HG02678 (cell line): Measurements from ENCODE around the gene FEM1B.

Experiments
- ATAC-seq: cut with Tn5 transposase; IDR thresholded peaks from one replicate; pipeline ENCODE4 v1.9.1; 2021; ENCODE audit warnings: mild to moderate bottlenecking, moderate library complexity; ENCODE audit not compliant: unreplicated experiment

Gene FEM1B

DNA sequence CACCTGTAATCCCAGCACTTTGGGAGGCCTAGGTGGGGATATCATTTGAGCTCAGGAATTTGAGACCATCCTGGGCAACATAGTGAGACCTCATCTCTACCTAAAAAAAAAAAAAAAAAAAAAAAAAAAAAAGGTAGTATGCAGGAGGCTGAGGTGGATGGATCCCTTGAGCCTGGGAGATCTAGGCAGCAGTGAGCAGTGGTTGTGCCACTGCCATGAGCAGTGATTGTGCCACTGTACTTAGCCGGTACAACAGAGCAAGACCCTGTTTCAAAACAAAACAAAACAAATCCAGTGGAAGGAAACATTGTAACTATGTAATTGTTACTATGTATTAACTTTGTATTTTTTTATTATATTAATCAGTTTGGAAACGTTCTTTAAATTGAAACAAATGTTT is 5.9 kb downstream of the FEM1B start:
- ATAC-seq = no peak

DNA sequence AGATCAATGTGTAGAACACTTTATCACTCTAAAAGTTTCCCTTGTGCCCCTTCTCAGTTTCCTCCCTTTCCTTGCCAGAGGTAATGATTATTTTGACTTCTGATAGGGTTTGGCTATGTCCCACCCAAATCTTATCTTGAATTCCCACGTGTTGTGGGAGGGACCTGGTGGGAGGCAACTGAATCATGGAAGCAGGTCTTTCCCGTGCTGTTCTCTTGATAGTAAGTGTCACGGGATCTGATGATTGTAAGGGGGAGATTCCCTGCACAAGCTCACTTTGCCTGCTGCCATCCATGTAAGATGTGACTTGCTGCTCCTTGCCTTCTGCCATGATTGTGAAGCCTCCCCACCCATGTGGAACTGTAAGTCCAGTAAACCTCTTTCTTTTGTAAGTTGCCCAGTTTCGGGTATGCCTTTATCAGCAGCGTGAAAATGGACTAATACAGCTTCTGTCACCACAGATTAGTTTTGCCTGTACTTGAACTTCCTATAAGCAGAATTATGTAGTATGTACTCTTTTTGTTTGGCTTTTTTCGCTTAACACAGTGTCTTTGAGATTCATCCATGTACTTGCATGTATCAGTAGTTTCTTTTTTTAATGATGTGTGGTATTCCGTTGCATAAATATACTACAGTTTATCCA is 7.2 kb downstream of the FEM1B start:
- no peak for ATAC-seq

DNA sequence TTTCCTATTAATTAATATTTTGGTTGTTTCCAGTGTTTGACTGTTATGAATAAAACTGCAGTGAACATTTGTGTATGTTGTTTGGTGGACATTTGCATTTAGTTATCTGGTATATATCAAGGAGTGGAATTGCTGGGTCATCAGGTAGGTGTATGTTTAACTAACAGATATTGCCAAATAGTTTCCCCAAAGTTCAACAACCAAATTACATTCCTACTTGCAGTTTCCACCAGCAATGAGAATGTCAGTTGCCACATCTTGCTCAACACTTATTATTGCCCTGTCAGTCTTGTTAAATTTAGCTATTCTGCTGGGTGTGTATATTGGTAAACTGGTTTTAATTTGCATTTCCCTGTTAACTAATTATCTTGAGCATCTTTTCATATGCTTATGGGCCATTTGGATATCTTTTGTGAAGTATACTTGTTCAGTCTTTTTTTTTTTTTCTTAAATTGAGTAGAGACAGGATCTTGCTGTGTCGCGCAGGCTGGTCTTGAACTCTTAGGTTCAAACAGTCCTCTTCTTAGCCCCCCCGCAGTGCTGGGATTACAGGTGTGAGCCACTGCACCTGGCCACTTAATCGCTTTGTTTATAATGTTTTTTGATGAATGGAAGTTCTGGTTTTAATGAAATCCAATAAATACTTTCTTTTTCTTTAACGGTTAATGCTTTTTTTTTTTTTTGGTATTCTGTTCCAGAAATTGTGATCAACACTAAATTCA is 7.9 kb downstream of the FEM1B start:
- no peak for ATAC-seq

DNA sequence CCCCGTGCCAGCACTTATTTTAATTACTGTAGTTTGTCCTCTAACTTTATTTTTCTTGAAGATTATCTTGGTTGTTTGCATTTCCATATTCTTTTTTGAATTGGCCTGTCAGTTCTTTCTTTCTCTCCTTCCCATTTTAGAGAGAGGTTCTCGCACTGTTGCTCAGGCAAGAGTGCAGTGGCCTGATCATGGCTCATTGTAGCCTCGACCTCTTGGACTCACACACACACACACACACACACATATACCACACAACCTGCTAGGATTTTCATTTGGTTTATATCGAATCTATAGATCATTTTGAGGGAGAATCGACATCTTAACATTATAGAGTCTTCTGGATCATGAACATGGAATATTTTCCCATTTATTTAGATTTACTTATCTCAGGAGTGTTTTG is 8.7 kb downstream of the FEM1B start:
- ATAC-seq = no peak

DNA sequence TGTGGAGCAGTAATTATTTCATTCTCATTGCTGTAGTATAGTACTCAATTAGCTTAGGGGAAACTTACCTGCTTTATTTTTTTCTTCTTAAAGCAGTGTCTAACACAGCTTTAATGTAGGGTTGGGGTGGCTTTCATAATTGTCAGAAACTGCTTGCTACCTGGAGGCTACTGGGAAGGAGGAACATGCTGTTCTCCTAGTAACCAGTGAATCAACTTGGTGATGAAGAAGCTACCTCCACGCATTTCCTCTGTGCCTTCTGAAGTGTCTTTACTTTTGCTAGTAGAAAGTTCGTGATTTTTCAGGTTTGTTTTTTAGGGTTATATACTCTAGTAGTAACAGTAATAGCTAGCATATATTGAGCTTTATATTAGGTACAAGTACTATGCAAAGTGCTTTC is 11.5 kb downstream of the FEM1B start:
- ATAC-seq = no peak

DNA sequence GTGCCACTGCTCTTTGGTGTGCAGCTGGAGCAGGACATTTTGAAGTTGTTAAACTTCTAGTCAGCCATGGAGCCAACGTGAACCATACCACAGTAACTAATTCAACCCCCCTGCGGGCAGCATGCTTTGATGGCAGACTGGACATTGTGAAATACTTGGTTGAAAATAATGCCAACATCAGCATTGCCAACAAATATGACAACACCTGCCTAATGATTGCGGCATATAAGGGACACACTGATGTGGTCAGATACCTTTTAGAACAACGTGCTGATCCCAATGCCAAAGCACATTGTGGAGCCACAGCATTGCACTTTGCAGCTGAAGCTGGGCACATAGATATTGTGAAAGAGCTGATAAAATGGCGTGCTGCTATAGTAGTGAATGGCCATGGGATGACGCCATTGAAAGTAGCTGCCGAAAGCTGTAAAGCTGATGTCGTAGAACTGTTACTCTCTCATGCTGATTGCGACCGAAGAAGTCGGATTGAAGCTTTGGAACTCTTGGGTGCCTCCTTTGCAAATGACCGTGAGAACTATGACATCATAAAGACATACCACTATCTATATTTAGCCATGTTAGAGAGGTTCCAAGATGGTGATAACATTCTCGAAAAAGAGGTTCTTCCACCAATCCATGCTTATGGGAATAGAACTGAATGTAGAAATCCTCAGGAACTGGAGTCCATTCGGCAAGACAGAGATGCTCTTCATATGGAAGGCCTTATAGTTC is 12.2 kb downstream of the FEM1B start:
- no peak for ATAC-seq

DNA sequence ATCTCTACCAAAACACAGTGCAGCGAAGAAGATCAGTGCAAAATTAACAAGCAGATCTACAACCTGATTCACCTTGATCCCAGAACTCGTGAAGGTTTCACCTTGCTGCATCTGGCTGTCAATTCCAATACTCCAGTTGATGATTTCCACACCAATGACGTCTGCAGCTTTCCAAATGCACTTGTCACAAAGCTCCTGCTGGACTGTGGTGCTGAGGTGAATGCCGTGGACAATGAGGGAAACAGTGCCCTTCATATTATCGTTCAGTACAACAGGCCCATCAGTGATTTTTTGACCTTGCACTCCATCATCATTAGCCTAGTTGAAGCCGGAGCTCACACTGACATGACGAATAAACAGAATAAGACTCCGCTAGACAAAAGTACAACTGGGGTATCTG is 13.2 kb downstream of the FEM1B start:
- ATAC-seq = no peak

DNA sequence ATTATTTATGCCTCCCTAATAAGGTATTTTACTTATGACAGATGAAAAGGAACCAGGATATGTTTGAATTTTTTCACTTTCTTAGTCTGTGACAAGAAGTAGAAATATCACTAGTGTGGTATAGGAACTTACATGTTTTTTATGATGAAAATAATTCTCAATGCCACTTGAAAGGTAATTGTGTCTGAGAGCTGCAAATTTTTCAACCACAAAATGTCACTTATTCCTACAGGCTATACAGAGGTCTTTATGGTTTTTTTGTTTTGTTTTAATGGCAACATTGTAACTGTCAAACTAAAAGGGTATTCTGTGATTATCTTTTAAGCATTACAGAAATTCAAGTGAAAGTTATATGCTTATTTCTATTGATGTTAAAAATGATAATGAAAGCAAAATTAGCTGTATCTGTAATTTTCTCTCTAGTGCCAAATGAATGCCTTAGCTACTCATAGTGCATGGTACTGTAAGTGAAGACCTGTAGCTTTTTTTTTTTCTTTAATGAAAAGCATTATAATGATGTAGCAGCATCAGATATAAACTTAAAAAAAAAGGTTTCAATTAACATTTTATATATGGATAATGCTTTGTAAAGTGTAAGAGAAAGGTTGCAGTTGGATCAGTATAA is 14.7 kb downstream of the FEM1B start:
- ATAC-seq = no peak

DNA sequence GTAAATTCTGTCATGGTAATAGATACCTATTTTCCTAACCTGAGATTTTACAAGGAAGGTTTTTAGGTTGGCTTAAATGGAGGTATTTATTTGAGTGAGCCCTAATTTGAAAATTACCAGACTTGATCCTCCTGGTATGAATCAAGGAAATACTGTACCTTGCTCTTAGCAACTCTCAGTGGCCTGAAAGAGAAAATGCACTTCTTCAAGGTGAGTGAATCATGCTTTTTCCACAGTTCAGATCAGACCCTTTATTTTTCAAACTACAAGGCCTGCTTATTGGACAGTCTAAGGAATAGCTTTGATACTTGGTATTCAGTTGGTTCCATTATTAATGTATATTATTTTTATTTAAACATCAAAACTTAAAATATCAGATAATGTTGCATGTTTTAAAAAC is 15.4 kb downstream of the FEM1B start:
- ATAC-seq = no peak

DNA sequence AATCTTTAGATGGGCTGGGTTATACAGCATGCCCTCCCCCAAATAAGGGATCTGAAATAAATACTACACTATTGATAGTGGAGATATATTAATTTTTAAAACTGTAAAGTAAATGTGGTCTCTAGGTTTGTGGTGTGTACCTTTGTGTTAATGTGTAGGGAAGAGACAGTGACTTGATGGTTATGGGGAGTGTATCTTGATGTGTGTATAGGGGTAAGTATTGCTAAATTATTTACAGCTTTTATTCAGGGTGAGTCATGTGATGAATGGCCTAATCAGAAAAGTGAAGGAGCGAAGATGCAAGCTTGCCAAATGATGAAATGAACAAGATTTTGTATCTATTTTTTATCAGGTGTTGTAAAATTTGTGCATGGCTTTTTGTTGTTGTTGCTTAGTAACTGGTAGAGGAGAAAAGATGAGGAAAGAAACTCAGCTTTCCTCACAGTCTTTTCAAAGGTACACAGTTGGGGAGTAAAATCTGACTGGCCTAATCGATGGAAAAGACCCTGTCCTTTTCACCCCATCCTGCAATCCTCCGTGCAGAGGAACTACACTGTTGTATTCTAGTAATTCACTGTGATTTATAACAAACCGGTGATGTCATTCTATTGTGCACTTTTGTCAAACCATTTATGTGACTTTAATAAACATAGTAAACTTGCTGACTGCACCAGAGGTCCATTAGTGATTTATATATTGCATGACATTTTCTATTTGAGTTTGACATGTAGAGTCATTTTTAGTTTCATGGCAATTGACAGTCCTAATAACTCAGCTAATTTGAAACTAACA is 17.7 kb downstream of the FEM1B start:
- no peak for ATAC-seq

DNA sequence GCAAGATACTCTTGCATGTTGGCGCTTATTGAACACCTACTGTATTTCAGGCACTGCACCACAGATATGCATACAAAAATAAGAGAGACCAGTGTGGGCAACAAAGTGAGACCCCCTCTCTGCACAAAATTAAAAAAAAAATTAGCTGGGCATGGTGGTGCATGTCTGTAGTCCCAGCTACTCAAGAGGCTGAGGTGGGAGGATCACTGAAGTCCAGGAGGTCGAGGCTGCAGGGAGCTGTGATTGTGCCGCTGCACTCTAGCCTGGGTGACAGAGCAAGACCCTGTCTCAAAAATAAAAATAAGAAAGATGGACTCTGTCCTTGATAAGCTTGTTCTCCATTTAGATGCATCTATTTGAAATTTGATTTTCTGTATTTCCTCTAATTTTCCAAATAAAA is 20.8 kb downstream of the FEM1B start:
- no peak for ATAC-seq

DNA sequence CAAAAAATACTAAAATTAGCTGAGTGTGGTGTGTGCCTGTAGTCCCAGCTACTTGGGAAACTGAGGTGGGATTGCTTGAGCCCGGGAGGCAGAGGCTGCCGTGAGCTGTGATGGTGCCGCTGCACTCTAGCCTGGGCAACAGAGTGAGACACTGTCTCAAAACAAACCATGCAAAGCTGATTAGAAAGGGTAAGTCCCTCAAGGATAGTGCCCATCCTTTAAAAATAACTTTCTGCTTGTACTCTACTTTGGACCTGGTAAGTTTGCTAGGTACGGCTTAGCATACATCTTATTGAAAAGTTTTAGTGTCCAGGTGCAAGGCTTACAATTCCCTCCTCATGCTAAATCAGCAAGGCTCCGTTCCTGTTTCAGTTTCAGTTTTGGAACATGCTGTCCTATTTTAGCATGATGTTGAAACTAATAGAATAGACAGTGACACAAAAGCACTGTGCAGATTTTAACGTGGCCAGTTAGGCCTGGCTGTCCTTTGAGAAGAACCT is 21.4 kb downstream of the FEM1B start:
- ATAC-seq = peak; percentile 88

DNA sequence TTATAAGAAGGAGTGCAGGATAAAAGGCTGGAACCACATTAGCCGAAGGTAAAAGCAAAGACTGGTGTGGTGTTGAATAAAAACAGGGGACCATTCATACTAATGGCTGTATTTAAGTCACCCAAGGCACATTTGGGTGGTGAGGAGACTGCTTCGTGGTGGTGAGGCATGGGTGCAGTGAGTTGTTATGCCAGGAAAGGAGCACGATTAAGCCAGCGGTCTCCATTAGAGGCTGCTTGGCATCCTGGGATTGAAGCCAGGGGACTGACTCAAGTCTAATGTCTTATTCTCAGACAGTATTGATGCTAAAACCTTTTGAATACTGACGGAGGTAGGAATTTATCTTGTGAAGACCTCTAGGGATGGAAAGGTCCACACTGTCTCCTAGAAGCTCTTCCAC is 21.9 kb downstream of the FEM1B start:
- ATAC-seq = peak; percentile 4

DNA sequence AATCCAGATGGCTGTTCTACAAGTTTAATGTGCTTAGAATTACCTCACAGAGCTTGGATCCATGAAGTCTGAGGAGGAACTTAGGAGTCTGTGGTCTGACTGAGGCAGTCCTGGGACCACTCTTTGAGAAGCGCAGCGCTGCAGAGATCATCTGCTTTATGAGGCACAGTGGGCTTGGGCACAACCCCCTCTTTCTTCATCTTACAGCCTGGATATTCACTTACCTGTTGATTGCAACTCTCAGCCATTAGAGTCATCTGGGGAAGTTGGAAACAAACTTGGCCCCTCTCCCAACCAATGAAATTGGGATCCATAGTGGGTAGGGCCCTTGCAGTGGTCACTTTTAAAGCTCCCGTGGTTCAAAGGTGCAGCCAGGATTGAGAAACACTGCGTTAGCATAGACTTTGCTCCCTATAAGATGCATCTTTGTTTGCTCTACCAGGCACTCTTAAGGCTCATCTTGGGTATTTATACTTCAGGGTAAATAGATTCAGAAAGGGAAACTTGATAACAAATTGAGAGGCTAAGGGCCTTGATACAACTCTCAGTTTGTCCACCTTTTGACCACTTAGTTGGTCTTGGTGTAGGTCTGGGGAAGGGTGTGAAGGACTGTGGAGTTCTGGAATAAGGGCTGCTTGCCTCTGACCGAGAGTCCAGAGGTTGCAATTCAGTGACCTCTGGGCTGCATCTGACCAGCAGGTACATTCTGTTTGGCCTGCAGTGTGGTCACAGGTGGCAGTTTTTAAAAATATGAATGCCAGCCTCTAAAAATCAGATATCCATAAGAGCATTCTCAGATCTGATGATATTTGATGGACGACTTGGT is 22.8 kb downstream of the FEM1B start:
- ATAC-seq = no peak

DNA sequence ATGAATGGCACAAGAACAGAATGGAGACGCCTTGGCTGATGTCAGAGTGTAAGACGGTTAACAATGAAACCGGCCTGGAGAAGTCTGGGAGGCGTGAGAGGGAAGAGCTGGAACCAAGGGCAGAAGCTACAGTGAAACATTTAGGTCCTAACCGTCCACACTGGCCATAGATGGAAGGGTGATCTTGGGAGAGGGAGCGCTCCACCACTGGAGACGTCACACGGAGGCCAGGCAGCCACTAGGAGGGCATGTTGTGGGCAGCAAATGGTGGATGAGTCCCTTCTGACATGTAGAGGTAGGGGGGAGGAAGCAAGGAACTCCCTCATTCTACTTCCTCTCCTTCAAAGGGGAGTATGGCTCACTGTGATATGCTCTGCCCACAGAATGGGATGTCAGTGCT is 23.8 kb downstream of the FEM1B start:
- ATAC-seq = no peak

DNA sequence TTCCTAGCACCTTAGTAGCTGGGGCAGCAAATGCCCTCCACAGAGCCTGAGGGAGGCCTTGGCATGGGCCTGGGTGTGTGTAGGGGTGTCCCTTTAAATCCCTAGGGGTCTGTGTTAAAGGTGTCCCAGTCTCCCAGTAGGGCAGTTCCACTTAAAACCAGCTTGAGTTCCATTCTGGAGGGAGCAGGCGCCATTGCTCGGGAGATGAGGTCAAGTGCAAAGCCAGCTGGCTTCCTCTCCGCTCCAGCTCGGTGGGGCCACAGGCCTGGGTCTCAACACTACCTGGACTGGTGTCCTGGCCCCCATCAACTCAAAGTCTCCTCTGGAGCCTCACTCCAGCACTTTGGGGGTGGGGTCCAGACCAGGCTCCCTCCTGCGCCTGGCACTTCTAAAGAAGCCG is 25.2 kb downstream of the FEM1B start:
- ATAC-seq = no peak

DNA sequence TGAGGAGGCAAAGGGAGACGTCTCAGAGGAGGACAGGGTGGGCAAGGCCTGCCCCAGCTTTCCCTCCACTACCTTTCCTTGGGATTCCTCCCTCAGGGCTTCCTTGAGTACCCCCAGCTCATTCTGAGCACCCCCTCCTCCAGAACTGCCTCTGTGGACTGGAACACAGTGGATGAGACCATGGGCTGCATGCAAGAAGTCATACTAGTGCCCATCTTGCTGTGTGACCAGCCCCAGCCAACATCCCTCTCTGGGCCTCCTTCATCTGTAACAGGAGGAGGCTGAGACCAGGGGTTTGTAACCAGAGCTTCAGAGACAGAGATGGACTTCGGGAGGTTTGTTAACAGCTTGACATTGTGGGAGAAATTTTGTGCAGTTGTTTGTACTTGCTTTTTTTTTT is 25.6 kb downstream of the FEM1B start:
- no peak for ATAC-seq

DNA sequence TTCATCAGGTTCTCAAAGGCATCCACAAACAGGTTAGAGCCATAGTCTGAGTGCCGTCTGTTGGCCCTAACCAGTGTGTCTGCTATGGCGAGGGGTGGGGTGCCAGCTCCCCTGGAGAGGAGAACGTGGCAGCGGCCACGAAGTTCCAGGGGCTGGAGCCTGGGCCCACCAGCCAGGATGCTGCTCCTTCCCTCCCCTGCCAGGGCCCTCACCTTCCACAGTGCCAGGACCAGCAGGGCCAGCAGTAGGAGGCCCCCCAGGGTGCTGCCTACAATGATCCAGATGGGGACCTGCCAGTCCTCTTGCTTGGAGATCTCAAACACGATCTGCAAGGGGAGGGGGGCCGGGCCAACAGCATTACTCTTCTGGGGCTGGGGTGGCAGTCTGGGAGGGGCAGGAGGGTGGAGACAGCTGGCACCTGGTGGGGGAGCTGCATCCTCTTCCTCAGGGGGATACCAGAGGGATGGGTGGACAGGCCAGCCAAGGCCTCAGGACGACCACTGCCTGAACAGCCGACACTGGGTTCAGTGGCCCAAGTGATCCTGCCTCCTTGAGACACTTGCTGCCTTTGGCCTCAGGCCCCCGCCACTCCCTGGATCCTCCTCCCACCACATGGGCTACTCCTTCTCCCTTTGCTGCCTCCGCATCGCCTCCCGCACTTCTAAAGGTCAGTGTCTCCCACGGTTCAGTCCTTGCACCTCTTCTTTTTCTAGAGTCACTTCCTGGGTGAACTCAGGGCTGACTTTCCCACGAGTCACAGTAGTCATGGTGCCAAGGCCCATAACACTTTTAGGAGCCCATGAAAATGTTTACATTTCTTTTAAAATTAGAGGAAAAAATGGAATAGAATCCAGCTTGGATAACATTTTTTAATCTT is 26.3 kb downstream of the FEM1B start:
- no peak for ATAC-seq
